Kasumi-1 (cell line): ENCODE measurements around the gene DNAJC5.
A peak's percentile ranks its signal among the peaks of the same experiment; 100 is the strongest.
"Not testable (repeated sequence)": the region's sequence is repeated elsewhere in the genome, so short reads cannot be mapped to it uniquely, and the experiment has no call there.

Source experiments
- DNase-seq, 2 experiments: peaks; one replicate each; lab custom pipeline; 2025; lab: John Stamatoyannopoulos, UW

The DNAJC5 gene

DNA sequence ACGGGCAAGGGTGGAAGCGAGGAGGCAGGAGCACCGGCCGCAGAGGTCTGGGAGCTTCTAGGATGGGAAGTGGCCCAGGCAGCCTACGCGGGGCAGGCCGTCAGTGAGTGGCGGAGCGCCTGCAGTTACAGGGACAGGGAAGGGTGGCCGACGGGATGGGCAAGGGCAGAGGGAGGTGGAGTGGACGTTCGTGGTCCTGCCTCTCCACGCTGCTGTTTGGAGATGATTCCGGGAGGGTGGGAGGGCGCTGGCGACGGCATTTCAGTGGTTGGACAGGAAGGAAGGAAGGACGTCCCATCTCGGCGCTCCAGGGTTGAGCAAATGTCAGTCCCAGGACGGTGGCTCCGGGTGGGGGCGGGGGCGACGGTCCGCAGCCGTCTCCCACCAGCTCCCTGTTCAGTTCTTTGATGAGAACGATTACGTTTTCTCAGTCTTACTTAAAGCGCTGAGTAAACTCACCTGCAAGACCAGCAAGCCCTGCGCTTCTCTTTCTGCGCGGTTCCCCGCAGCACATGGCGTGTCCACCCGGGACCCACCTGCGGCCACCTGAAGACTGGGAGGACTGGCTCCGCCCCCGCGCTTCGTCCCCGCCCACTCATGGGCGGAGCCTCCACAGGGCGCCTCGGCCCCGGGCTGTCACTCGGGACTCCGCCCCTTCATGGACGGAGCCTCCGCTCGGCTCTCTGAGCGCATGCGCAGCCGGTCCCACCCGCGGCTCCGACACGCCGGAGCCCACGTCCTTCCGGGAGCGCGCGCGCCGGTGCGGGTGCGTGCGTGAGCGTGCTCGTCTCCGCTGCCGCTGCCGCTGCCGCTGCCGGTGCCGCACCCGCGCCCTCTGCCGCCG lies at the start of gene DNAJC5:
TSS of gene DNAJC5 (plus strand) at position 769 of the 844 bp plus-strand sequence. CDS start 33,220 bp downstream, outside the sequence.
- peak; percentile 79 to 80 for DNase-seq

DNA sequence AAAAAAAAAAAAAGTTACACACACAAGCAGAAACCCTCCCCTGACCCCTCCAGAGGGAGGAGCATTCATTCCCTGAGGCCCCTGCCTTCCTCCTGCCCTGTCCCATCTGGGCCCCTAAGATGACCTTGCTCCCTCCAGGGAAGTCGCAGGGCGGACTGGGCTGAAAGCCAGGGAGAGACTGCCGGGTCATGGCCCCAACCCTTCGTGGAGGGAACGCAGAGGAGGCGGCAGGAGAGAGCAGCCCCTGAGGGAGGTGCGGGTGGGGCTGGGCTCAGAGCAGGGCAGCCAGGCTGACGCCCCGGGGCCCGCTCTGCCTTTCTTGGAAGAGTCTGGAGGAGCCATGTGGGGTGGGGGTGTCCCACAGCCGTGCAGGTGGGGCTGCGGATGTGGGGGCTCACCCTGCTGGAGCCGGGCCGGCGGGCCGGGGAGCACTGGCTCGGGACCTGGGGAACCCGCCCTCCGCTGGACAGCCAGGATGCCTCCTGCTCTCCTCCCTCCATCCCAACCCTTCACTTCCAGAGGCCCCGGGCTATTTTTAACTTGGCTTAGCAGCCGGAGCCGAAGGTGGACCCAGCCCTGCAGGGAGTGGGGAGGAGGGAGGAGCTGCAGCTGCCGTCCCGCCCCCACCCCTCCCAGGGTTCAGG lies 48.7 kb upstream of the DNAJC5 start:
- DNase-seq: no peak

GRCh38 chr20:63846888-63847236 lies 48.1 kb upstream of the DNAJC5 start:
- no peak for DNase-seq

- DNase-seq: peak; percentile 71 to 76
These were observed 47.5 kb upstream of the DNAJC5 start for GRCh38 chr20:63847237-63848002.

DNA sequence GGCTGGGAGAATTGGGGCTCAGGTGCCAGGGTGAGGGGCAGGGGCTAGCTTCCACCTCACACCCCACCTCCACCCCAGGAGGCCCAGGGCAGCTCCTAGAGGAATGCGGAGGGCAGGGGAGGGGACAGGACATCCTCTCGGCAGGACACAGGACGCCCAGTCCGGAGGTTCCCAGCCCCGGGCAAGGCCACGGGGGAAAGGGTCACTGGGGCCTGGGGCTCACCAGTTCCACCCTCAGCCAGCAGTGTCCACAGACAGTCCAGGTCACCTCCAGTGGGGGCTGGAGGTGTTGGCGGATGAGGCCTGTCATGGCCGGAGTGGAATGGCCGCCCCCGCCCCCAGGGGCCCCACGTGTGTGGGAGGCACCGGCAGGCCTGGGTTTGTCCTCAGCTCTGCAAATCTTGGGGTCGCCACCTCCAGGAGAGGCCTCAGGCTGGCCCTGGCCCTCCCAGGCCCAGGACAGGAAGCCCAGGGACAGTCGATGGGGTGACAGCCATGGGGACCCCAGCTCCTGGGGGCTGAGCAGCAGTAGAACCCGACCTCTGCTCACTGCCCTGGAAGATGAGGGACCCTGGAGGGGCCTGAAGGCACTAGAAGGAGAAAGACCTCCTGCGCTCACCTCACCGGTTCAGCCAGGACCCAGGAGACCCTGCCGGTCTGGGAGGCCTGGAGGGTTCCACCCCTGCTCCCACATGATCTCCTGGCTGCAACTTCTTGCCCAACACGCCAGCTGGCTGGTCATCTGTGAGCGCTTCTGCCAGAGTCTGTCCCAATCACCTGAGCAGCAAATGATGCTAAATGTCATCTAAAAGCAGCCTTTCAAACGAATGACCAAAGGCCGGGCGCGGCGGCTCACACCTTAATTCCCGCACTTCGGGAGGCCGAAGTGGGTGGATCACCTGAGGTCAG lies 46.7 kb upstream of the DNAJC5 start:
- no peak for DNase-seq

DNA sequence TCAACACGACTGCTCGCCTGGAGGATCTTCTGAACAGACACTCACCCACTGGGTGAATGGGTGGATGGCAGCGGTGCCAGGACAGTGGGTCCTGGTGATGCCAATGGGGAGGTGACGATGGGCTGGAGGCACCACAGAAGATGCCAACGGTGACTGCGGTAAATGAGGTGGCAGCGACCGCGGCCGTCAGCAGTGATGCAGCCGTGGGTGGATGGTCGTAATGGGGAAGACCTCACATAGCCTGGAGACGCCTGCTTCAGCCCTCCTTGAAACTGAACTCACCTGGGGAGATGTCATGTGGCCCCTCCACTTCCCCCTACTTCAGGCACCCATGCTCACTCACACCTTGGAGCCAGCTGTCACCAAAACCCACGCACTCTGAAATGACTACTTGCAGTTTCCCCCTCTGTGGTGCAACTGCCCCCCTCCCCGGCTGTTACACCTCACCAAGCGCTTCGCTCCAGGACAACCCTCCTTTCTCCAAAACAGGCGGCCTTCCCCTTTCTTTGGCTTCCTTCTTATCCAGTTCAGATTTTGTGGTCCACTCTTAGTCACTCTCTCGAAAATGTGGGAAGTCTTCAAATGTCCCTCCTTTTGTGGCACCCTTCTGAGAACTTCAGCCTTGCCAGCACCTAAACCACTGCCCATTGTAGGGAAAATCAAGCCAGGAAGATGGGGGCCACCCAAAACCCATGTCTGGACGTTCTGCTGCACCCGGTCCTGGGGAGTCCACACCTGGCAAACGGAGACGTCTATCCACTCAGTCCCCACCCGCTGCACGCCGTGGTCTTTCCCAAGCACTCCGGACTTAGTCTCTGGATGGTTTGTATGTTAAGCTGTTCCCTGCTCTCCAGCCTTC lies 44.0 kb upstream of the DNAJC5 start:
- peak; percentile 29 to 41 for DNase-seq

DNA sequence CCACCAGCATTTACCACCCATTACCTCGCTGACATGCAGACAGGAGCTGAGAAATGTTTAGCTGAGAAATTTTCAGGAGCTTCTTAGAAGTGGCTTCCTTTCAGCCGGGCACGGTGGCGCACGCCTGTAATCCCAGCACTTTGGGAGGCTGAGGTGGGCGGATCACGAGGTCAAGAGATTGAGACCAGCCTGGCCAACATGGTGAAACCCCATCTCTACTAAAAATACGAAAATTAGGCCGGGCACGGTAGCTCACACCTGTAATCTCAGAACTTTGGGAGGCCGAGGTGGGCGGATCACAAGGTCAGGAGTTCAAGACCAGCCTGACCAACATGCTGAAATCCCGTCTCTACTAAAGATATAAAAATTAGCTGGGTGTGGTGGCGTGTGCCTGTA lies 43.4 kb upstream of the DNAJC5 start:
- DNase-seq: not testable (repeated sequence)

- DNase-seq: not testable (repeated sequence)
These were observed 41.2 kb upstream of the DNAJC5 start for GRCh38 chr20:63853733-63854068.

DNA sequence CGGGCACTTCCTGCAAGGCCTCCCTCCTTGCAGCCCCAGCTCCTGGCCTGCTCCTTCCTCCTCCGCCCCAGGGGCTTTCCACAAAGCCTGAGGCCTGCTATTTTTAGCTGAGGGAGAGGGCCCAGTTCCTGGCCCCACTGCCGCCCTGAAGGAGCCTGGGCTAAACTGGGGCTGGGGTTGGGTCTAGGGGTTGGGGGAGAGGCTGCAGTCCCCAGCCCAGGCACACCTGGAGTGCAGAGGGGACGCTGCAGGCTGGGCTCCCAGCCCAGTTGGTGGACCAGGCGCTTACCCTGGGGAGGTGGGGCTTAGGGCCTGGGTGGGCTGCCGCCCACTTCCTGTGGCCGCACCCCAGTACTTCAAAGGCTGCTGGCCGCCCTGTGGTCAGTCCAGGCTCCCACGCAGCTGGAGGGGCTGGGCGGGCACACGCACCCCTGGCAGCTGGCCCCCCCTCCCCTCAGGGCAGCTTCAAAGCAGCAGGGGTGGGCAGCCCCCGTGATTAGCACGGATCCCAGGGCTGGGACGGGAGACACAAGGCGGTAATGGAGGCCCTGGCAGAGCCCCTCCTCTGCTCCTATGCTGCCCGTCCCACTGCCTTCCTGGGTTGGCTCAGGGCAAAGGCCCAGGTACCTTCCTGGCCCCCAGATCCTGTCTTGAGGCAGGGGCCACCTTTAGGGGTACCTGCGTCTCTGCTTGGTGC lies 40.7 kb upstream of the DNAJC5 start:
- peak; percentile 32 to 43 for DNase-seq

- DNase-seq: no peak
These were observed 40.1 kb upstream of the DNAJC5 start for GRCh38 chr20:63854766-63855362.

- no peak for DNase-seq
These were observed 39.4 kb upstream of the DNAJC5 start for GRCh38 chr20:63855363-63856097.

DNA sequence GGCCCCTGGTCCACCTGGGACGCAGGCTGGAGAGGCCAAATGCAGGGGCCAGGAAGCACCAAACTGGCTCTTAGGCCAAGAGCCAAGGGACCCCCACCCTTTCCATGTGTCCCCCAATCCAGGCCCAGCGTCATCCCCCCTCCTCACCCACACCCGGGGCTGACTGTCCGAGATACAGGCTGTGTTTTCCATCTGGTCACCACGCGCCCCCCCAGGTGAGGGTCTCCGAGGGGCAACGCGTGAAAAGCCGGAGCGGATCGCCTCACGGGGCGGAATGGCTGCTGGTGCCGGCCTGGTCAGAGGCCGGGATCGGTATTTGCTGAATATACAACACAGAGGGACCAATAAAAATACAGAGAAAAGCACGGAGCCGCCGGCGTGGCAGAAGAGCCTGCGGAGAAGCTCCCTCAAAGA lies 38.8 kb upstream of the DNAJC5 start:
- DNase-seq: no peak

DNA sequence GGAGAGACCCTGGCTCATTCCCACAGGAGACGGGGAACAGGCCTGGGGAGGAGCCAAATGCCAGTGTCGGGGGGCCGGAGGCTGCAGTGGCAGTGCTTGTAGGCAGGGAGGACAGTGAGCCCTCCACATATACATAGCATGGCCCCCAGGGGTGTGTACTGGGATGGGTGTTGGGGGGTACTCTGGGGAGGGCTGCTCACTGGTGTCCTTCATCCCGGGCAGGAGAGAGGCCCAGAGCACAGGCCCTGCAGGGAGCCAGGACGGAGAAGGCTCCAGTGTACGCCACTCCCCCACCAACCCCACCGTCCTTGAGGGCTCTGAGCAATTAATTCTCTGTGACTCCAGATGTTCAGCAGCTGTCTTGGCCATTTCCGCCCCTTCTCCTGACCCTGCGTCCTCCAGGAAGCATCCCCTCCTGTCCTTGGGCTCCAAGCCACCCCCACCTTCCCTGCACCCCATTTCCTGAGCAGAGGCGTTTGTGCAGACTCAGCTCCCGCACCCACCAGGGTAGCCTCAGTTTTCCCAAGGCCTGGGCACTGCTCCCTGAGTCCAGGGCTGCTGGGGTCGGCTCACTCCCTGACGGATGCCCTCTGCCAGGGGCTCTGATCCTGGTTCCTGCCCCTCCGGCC lies 37.0 kb upstream of the DNAJC5 start:
- DNase-seq: no peak

- DNase-seq: peak; percentile 42 to 52
These were observed 36.3 kb upstream of the DNAJC5 start for GRCh38 chr20:63858393-63859165.

DNA sequence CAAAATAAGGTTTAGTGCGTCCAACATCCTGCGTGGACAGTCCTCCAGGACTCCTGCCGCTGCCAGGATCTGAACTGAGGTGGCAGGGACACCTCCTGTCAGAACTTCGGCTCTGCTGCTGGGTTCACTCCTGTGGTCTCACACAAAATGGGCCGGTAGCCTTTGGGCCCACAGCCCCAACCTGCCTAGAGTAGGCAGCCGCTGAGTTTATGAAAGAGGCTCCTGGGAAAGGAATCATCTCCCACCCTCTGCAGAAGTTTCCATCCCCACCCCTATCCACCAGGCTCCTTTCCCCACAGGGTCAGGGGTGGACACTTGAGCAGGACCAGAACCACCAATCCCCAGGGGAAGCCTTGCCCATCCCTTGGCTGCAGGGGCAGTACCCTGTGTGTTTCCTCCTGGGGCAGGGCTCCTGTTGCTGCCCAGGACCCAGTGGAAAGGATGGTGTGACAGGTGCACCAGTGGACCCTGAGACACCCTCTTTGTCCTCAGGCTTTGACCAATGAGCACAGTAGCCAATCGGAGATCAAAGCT lies 35.7 kb upstream of the DNAJC5 start:
- no peak for DNase-seq

DNA sequence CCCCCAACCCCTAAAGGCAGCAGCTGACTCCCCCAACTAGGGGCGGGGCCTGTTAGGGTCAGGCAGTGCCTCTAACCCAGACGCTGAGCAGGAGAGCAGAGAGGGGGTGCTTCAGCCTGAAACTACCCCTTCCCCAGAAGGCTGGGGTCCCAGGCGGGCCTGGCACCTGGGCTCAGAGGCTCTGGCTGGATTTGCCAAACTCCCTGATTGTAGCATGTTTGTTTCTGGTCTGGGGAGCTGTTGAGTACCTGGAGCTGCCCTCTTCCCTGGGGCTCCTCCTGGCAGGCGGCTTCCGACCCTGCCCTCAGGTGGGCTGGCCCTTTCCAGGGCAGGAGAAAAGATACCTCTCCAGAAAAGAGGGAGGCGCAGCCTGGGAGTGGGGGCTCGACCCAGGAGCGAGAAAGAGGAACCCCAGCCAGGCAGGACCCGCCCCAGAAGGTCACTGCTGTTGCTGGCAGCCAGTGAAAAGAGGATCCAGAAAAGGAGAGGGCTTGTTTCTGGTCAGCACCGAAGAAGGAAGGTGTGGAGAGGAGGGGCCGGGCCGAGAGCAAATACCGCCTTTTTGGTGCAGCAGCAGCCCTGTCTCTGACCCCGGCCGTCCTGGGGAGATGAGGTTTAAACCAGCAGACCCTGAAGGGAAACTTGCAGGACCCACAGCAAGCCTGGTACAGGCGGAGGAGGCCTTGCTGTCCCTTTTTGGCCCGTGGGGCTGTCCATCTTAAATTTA lies 34.4 kb upstream of the DNAJC5 start:
- peak; percentile 46 to 64 for DNase-seq
